Measurements from ENCODE around the gene PIEZO2. TPM values are rescaled to one million over a fixed set of nuclear protein-coding genes. Genes with fewer than 3 reads are reported as not detected.
A peak's percentile ranks its signal among the peaks of the same experiment; 100 is the strongest.

The PIEZO2 gene
- polyA plus RNA-seq, 1 donor (not counting 4 experiments of a cell fraction or from before 2014, with no cell fraction given) = not detected

DNA sequence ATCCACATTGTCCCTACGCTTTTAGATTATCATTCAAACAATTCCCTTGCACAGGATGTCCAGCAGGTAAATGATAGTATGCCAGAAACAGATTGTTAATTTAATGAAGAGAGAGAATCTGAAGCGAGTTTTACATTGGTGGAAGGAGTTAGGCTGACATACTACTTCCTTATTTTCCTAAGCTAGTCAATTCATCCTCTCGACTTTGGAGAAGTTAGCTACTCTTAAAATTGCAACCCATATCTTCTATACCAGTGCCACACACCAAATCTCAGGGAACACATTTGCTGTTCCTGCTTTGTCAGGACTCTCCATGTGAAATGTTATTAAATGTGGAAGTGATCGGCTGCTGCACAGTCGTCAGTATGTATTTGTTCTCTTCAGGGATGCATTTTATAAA is 374.3 kb downstream of the PIEZO2 start:
- H3K27ac ChIP-seq (ENCODE audit: control insufficient read depth, insufficient read depth, low read length) = no peak overlapping the region
- no peak for TF ChIP-seq EZH2 (IDR thresholded peaks at IDR 0.05; ENCODE audit: low read length)
- no peak for DNase-seq (ENCODE audit: low read depth, low spot score)
- H3K9ac ChIP-seq (ENCODE audit: control insufficient read depth, extremely low read depth, insufficient read depth, low read length) = no peak overlapping the region
- H3K79me2 ChIP-seq (ENCODE audit: control insufficient read depth, insufficient read depth, low read length) = no peaks in the 10 kb centered on the region
- no peak for FAIRE-seq
- H3K4me1 ChIP-seq (ENCODE audit: control insufficient read depth, extremely low read depth, insufficient read depth, low read length) = peaks cover 6% of the 10 kb centered on the region
- H4K20me1 ChIP-seq (ENCODE audit: control insufficient read depth, extremely low read depth, insufficient read depth, low read length) = no peaks in the 10 kb centered on the region
- H3K27me3 ChIP-seq (ENCODE audit: control insufficient read depth, extremely low read depth, insufficient read depth, low read length) = no peaks in the 10 kb centered on the region
- H3K36me3 ChIP-seq (ENCODE audit: control insufficient read depth in 2 of 2, extremely low read depth in 1 of 2, insufficient read depth in 2 of 2, low read length in 2 of 2) = no peaks in the 10 kb centered on the region
- H3K4me3 ChIP-seq (ENCODE audit: control insufficient read depth in 2 of 3, extremely low read depth in 1 of 3, insufficient read depth in 2 of 3, low read depth in 1 of 3, low read length in 3 of 3) = no peak overlapping the region
- no peak overlapping the region for H3K4me2 ChIP-seq (ENCODE audit: control insufficient read depth, extremely low read depth, insufficient read depth, low read depth, low read length)
- dilution Hi-C loops (cut with MboI; ENCODE audit: extremely low pct_ligation_motif_present, low sequenced_read_pairs) = no loop called here
- H3K9me1 ChIP-seq (ENCODE audit: control insufficient read depth, extremely low read depth, insufficient read depth, low read length) = no peaks in the 10 kb centered on the region
- H2AFZ ChIP-seq (ENCODE audit: control insufficient read depth, low read length) = no peak overlapping the region
- peaks cover 2% of the 10 kb centered on the region for H3K9me3 ChIP-seq (ENCODE audit: control insufficient read depth, low read depth, low read length)

DNA sequence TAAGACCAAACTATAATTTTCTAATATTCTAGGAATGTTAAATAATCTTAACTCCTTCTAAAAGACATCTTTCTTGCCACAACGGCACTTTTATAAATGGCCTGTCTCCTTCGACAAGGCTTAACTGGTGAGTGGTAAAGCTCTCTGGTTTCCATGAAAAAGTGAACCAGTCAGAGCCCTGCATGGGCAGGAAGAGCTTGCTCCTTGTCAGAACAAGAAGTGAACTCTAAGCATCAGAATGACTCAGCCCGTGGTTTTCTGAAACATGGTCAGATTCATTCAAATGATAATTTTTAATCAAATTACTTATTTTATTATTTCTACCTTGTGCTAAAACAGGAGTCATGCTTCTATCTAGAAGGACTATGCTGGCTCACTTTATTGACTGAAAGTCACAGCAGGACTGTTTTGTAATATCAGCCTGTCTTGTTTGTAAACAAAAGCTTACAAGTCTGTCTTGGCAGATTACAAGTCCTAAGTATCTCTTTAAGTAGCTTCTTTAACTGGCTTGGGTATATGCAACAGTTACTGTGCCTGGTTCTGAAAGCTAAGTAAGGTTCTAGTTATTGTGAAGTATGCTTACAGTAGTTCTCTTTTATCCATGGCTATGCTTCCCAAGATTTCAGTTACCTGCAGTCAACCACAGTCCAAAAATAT is 378.2 kb downstream of the PIEZO2 start:
- Histone ChIP-seq H3K9ac (ENCODE audit: control insufficient read depth, extremely low read depth, insufficient read depth, low read length) (no peak overlapping the region), H3K4me2 (ENCODE audit: control insufficient read depth, extremely low read depth, insufficient read depth, low read depth, low read length) (peak overlapping the region; percentile 6), H3K27ac (ENCODE audit: control insufficient read depth, insufficient read depth, low read length) (no peak overlapping the region), H3K4me3 (ENCODE audit: control insufficient read depth in 2 of 3, extremely low read depth in 1 of 3, insufficient read depth in 2 of 3, low read depth in 1 of 3, low read length in 3 of 3) (no peak overlapping the region), H3K9me3 (ENCODE audit: control insufficient read depth, low read depth, low read length) (peaks cover 2% of the 10 kb centered on the region), H3K36me3 (ENCODE audit: control insufficient read depth in 2 of 2, extremely low read depth in 1 of 2, insufficient read depth in 2 of 2, low read length in 2 of 2) (no peaks in the 10 kb centered on the region), H3K79me2 (ENCODE audit: control insufficient read depth, insufficient read depth, low read length) (no peaks in the 10 kb centered on the region), H2AFZ (ENCODE audit: control insufficient read depth, low read length) (no peak overlapping the region), H4K20me1 (ENCODE audit: control insufficient read depth, extremely low read depth, insufficient read depth, low read length) (no peaks in the 10 kb centered on the region), H3K4me1 (ENCODE audit: control insufficient read depth, extremely low read depth, insufficient read depth, low read length) (peaks cover 6% of the 10 kb centered on the region), H3K27me3 (ENCODE audit: control insufficient read depth, extremely low read depth, insufficient read depth, low read length) (no peaks in the 10 kb centered on the region), H3K9me1 (ENCODE audit: control insufficient read depth, extremely low read depth, insufficient read depth, low read length) (no peaks in the 10 kb centered on the region)
- DNase-seq (ENCODE audit: low read depth, low spot score) = no peak
- dilution Hi-C loops (cut with MboI; ENCODE audit: extremely low pct_ligation_motif_present, low sequenced_read_pairs) = no loop called here
- TF ChIP-seq, protein P1, sequence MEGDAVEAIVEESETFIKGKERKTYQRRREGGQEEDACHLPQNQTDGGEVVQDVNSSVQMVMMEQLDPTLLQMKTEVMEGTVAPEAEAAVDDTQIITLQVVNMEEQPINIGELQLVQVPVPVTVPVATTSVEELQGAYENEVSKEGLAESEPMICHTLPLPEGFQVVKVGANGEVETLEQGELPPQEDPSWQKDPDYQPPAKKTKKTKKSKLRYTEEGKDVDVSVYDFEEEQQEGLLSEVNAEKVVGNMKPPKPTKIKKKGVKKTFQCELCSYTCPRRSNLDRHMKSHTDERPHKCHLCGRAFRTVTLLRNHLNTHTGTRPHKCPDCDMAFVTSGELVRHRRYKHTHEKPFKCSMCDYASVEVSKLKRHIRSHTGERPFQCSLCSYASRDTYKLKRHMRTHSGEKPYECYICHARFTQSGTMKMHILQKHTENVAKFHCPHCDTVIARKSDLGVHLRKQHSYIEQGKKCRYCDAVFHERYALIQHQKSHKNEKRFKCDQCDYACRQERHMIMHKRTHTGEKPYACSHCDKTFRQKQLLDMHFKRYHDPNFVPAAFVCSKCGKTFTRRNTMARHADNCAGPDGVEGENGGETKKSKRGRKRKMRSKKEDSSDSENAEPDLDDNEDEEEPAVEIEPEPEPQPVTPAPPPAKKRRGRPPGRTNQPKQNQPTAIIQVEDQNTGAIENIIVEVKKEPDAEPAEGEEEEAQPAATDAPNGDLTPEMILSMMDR (optimal IDR thresholded peaks at IDR 0.05 in 1 of 3, IDR thresholded peaks at IDR 0.05 in 1 of 3, conservative IDR thresholded peaks at IDR 0.05 in 1 of 3; ENCODE audit: extremely low read depth in 1 of 3, insufficient read depth in 2 of 3, low read length in 3 of 3) = no peak
- TF ChIP-seq EZH2 (IDR thresholded peaks at IDR 0.05; ENCODE audit: low read length) = no peak
- no peak for FAIRE-seq

DNA sequence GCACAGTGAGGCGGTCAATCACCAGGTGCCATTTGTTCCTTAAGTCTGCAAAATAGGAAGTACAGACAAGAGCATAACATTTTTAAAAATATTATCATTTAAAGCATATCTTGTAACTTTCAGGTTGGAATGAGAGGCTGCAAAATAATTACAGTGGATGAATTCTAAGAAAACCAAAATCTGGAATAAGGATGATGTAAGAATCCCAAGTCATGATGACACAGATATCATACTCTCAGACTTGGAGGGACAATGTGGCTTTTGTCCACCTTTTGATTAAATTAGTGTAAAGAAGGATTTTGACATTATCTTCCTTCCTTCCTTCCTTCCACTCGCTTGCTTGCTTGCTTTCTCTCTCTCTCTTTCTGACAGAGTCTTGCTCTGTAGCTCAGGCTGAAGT is 379.1 kb downstream of the PIEZO2 start:
- no peaks in the 10 kb centered on the region for H4K20me1 ChIP-seq (ENCODE audit: control insufficient read depth, extremely low read depth, insufficient read depth, low read length)
- no peak overlapping the region for H3K4me3 ChIP-seq (ENCODE audit: control insufficient read depth in 2 of 3, extremely low read depth in 1 of 3, insufficient read depth in 2 of 3, low read depth in 1 of 3, low read length in 3 of 3)
- DNase-seq (ENCODE audit: low read depth, low spot score) = no peak
- no peak for FAIRE-seq
- H3K9me3 ChIP-seq (ENCODE audit: control insufficient read depth, low read depth, low read length) = peaks cover 2% of the 10 kb centered on the region
- peaks cover 6% of the 10 kb centered on the region for H3K4me1 ChIP-seq (ENCODE audit: control insufficient read depth, extremely low read depth, insufficient read depth, low read length)
- dilution Hi-C loops (cut with MboI; ENCODE audit: extremely low pct_ligation_motif_present, low sequenced_read_pairs) = no loop called here
- no peaks in the 10 kb centered on the region for H3K36me3 ChIP-seq (ENCODE audit: control insufficient read depth in 2 of 2, extremely low read depth in 1 of 2, insufficient read depth in 2 of 2, low read length in 2 of 2)
- H3K4me2 ChIP-seq (ENCODE audit: control insufficient read depth, extremely low read depth, insufficient read depth, low read depth, low read length) = no peak overlapping the region
- H3K9me1 ChIP-seq (ENCODE audit: control insufficient read depth, extremely low read depth, insufficient read depth, low read length) = no peaks in the 10 kb centered on the region
- no peaks in the 10 kb centered on the region for H3K79me2 ChIP-seq (ENCODE audit: control insufficient read depth, insufficient read depth, low read length)
- no peak for TF ChIP-seq EZH2 (IDR thresholded peaks at IDR 0.05; ENCODE audit: low read length)
- TF ChIP-seq, protein P1 (optimal IDR thresholded peaks at IDR 0.05 in 1 of 3, IDR thresholded peaks at IDR 0.05 in 1 of 3, conservative IDR thresholded peaks at IDR 0.05 in 1 of 3; ENCODE audit: extremely low read depth in 1 of 3, insufficient read depth in 2 of 3, low read length in 3 of 3) = no peak
- no peak overlapping the region for H3K27ac ChIP-seq (ENCODE audit: control insufficient read depth, insufficient read depth, low read length)
- no peaks in the 10 kb centered on the region for H3K27me3 ChIP-seq (ENCODE audit: control insufficient read depth, extremely low read depth, insufficient read depth, low read length)
- no peak overlapping the region for H2AFZ ChIP-seq (ENCODE audit: control insufficient read depth, low read length)
- H3K9ac ChIP-seq (ENCODE audit: control insufficient read depth, extremely low read depth, insufficient read depth, low read length) = no peak overlapping the region

All from keratinocyte (primary cell).